Tibial nerve (tissue), 4 donors: ENCODE measurements around the gene TFDP2.

Experiments
- EP300 ChIP-seq, 2 donors: sonication (generic); formaldehyde crosslinking; IDR thresholded peaks; one replicate each; pipeline ENCODE4 v1.6.1; 2017; ENCODE audit warnings: antibody characterized with exemption in 2 of 2, mild to moderate bottlenecking in 1 of 2
- POLR2A ChIP-seq, 2 donors: fragments of 450-650 bp; IDR thresholded peaks; one replicate each; pipeline ENCODE4 v1.6.1; 2017; ENCODE audit warnings: antibody characterized with exemption in 2 of 2, mild to moderate bottlenecking in 2 of 2, moderate library complexity in 2 of 2
- TF ChIP-seq, protein P1 (sequence below), 5 experiments: fragments of 200-600 bp in 3 of 5; fragments of 450-650 bp in 2 of 5; sonication (generic) in 3 of 5; IDR thresholded peaks; one replicate each; pipeline ENCODE4 v1.5.1; 2016 to 2019; ENCODE audit warnings: antibody characterized with exemption in 5 of 5, mild to moderate bottlenecking in 3 of 5, moderate library complexity in 2 of 5

DNA sequence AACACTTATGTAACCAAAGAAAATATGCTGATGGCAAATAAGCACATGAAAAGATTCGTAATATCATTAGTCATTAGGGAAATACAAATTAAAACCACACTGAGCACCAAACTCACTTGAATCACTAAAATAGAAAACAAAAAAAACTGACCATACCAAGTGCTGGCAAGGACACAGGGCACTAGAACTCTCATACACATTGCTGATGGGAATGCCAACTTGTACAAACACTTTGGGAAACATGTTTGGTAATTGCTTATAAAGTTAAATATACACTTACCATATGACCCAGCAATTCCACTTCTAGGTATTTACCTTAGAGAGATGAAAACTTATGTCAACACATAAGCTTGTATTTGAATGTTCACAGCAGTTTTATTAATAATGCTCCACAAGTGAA lies 95.5 kb downstream of the TFDP2 start:
- no peak for TF ChIP-seq POLR2A (IDR thresholded peaks at IDR 0.05)
- TF ChIP-seq, protein P1, sequence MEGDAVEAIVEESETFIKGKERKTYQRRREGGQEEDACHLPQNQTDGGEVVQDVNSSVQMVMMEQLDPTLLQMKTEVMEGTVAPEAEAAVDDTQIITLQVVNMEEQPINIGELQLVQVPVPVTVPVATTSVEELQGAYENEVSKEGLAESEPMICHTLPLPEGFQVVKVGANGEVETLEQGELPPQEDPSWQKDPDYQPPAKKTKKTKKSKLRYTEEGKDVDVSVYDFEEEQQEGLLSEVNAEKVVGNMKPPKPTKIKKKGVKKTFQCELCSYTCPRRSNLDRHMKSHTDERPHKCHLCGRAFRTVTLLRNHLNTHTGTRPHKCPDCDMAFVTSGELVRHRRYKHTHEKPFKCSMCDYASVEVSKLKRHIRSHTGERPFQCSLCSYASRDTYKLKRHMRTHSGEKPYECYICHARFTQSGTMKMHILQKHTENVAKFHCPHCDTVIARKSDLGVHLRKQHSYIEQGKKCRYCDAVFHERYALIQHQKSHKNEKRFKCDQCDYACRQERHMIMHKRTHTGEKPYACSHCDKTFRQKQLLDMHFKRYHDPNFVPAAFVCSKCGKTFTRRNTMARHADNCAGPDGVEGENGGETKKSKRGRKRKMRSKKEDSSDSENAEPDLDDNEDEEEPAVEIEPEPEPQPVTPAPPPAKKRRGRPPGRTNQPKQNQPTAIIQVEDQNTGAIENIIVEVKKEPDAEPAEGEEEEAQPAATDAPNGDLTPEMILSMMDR (IDR thresholded peaks at IDR 0.05): no peak
- no peak for TF ChIP-seq EP300 (IDR thresholded peaks at IDR 0.05)
